GM10847 (cell line): ENCODE measurements around the gene IRAG1.

Experiments used
- POLR2A ChIP-seq: IDR thresholded peaks from 2 replicates; pipeline ENCODE4 v1.6.1; 2011; ENCODE audit not compliant: insufficient read length; ENCODE audit errors: extremely low read depth

IRAG1 gene

GRCh38 chr11:10720881-10721376 is 27.4 kb upstream of the IRAG1 start:
- TF ChIP-seq POLR2A: no peak

DNA sequence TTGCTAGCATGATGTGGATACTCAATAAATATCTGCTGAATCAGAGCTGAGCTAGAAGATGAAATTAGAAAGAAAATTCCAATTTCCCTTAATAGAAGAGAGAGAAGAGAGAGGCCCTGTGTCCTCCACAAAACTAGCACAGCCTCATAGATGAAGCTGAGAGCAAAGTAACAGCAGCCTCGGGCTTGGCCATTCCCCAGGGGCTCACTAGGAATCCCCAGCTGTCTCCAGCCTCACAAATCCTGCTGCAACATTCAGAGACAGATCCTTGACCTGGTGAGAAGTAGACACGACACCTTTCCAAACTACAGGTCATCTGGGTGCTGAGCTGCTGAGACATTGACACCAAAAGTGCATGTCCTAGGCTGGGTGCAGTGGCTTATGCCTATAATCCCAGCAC is 26.1 kb upstream of the IRAG1 start:
- no peak for TF ChIP-seq POLR2A

GRCh38 chr11:10716543-10717259 is 23.1 kb upstream of the IRAG1 start:
- no peak for TF ChIP-seq POLR2A

DNA sequence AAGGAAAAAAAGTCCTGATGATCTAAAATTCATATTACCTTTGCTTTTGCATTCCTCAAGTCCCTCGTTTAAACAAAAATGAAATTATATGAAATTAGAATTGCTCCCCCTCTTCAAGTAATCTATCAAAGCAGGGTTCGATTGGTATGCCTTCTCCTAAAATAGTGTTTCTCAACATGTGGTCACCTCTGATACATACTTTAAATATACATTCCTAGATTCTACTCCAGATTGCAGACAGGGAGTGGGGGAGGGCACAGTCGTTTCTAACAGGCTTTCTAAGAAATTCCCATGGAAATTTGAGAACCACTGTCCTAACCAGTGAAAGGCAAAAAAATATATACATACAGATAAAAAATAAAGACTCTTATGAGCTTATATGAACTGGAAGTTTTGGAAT is 22.6 kb upstream of the IRAG1 start:
- no peak for TF ChIP-seq POLR2A

DNA sequence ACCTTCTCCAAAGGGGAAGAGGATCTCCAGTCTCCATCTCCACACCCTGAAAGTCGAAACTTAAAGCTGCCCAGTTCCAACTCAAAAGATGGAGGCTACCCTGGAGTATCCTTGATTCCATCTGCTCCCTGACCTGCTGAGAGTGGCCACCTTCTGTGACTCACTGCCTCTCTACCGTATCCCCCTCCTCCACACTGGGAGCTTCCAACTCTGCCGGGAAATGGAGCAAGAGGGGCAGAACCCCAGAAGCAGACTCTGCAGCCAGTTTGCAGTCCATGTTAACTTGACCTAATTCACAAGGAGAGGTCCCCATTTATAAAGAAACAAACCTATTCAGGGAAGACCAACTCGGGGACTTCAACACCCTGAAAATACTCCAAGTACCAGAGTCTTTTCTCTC is 22.0 kb upstream of the IRAG1 start:
- no peak for TF ChIP-seq POLR2A

GRCh38 chr11:10709299-10710086 is 15.9 kb upstream of the IRAG1 start:
- TF ChIP-seq POLR2A: no peak

DNA sequence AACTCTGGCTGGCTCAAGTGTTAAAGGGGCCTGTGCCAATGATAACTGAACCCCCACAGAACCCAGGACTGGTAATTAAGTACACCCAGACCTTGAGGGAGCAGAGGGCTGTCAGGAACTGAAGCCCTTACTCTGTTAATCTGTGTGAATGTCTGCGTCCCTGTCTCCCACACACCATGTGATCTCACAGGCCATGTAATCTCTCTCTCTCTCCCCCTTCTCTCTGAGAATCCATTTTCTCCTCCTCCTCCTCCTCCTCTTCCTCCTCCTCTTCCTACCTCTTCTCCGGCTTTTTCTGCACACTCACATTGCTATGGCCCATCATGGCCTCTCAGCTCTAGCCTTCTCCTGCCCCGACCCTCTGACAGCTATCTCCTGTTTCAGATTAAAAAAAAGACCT is 14.6 kb upstream of the IRAG1 start:
- TF ChIP-seq POLR2A: no peak

GRCh38 chr11:10701982-10702381 is 8.4 kb upstream of the IRAG1 start:
- TF ChIP-seq POLR2A: no peak

DNA sequence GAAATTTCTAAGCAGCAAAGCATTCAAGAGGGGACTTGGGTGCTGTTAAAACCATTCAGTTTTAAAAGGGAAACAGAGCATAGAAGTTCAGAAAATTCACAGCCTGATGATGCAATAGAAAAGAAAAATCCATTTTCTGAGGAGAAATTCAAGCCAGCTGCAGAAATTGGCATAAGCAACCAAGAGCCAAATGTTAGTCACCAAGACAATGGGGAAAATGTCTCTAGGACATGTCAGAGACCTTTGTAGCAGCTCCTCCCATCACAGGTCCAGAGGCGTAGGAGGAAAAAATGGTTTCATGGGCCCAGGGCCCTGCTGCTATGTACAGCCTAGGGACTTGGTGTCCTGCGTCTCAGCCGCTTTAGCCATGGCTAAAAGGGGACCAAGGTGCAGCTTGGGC is 5.5 kb upstream of the IRAG1 start:
- no peak for TF ChIP-seq POLR2A

DNA sequence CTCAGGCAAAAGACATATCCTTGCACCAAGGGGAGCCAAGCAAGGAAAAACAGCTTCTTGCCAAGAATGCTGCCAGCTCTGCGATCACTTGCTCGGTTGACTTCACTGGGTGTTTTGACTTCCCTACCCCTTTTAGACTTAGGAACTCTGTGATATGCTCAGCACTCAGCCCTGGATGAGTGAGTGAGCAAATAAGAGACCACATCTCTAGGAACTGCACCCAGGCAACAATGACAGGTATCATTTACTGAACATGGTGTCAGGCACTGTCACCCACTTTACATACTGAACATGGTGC is 3.7 kb upstream of the IRAG1 start:
- TF ChIP-seq POLR2A: no peak

GRCh38 chr11:10696468-10697322 is 3.1 kb upstream of the IRAG1 start:
- no peak for TF ChIP-seq POLR2A

DNA sequence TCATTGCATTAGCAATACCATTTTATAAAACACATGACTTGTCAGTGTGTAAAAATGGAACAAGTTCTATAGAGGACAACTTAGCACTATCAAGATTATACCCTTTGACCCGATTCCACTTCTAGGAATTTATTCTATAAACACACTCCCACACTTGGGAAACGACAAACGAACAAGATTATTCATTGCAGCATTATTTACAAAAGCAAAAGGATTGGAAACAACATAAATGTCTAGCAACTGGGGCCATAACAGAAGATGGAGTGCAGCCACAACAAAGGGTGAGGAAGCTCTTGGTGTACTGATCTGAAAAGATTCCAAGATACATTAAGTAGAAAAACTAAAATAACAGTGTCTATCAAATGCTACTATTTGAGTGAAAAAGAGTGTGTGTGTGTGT is 2.3 kb upstream of the IRAG1 start:
- TF ChIP-seq POLR2A: no peak

DNA sequence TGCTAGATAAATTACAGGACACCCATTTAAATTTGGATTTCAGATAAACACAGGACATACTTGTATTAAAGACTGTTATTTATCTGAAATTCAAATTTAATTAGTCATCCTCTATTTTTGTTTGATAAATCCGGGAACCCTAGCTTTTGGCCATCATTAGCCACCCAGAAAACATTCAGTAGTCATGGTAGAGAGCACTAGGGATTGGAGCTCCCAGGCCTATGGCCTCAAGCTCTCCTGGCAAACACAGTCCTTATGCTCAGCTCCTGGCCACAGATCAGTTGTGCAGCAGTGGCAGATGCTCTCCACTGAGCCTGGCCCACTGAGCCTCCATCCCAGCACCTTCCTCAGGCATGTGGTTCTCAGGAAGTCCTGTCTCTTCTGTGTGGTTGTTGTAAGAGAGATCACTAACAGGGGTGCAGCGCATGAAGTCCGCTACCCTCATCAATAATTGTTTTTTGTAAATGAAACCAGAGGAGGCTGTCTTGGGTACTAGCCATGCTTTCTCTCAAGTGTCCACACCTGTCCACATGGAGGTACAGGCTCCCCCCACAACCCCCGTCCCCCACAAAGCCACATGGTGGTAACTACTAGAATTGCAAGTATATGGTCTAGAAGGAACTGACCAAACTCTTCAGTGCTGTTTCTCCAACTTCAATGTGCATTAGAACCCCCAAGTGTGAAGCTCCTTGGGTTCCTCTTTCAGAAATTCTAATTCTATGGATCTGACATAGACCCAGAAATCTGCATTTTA is 1.1 kb upstream of the IRAG1 start:
- no peak for TF ChIP-seq POLR2A

- no peak for TF ChIP-seq POLR2A
Observed at GRCh38 chr11:10692531-10693115, 932 bp downstream of the IRAG1 start.

DNA sequence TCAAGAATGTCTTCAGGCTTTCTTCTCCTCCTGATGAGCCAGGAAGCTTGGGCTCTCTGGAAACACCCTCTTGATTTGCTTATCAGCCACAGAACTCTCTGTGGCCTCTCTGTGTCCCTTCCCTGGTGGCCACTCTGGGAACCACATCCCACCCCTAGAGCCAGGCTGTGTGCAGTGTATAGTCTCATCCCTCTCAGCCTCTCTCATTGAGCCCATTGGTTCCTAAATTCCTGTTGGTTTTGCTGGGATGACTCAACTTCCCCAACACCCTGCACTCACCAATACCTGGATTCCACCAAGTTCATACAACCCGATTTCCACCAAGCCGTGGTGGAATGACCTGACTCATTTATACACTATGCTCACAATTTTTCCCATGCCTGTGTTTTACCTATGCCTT is 5.2 kb downstream of the IRAG1 start:
- no peak for TF ChIP-seq POLR2A
